ENCODE results near the gene ENTPD6. TPM values are rescaled to one million over a fixed set of nuclear protein-coding genes. Genes with fewer than 3 reads are reported as not detected.

Gene ENTPD6
- total RNA-seq, 1 donor from 2014 or later, result 73.4 TPM

GRCh38 chr20:25191689-25192088, 3.8 kb upstream of the ENTPD6 start:
- Mint-ChIP-seq H3K27ac (ENCODE audit: unreplicated experiment) (no peak overlapping the region), H3K36me3 (ENCODE audit: low read depth) (no peaks in the 10 kb centered on the region), H3K4me1 (peaks cover 7% of the 10 kb centered on the region), H3K9me3 (no peaks in the 10 kb centered on the region), H3K4me3 (peak overlapping the region; percentile 21), H3K27me3 (ENCODE audit: low read depth) (peaks cover 10% of the 10 kb centered on the region)
- TF ChIP-seq CTCF (conservative IDR thresholded peaks at IDR 0.05), result no peak
- no peak for DNase-seq (ENCODE audit: low read depth, low spot score)

GRCh38 chr20:25193843-25194242, 1.7 kb upstream of the ENTPD6 start:
- H3K4me3 Mint-ChIP-seq, result peak overlapping the region; percentile 36
- no peak overlapping the region for H3K27ac Mint-ChIP-seq (ENCODE audit: unreplicated experiment)
- no peaks in the 10 kb centered on the region for H3K9me3 Mint-ChIP-seq
- no peak for TF ChIP-seq CTCF (conservative IDR thresholded peaks at IDR 0.05)
- peaks cover 10% of the 10 kb centered on the region for H3K27me3 Mint-ChIP-seq (ENCODE audit: low read depth)
- H3K4me1 Mint-ChIP-seq, result peaks cover 22% of the 10 kb centered on the region
- H3K36me3 Mint-ChIP-seq (ENCODE audit: low read depth), result no peaks in the 10 kb centered on the region
- no peak for DNase-seq (ENCODE audit: low read depth, low spot score)

- H3K36me3 Mint-ChIP-seq (ENCODE audit: low read depth), result no peaks in the 10 kb centered on the region
- TF ChIP-seq CTCF (conservative IDR thresholded peaks at IDR 0.05), result no peak
- H3K27ac Mint-ChIP-seq (ENCODE audit: unreplicated experiment), result no peak overlapping the region
- no peaks in the 10 kb centered on the region for H3K9me3 Mint-ChIP-seq
- H3K4me1 Mint-ChIP-seq, result peaks cover 28% of the 10 kb centered on the region
- peak overlapping the region; percentile 85 for H3K4me3 Mint-ChIP-seq
- no peak for DNase-seq (ENCODE audit: low read depth, low spot score)
- H3K27me3 Mint-ChIP-seq (ENCODE audit: low read depth), result peaks cover 6% of the 10 kb centered on the region
Measured at GRCh38 chr20:25194333-25194972, 1.1 kb upstream of the ENTPD6 start.

GRCh38 chr20:25195962-25196785, 662 bp downstream of the ENTPD6 start:
- DNase-seq (ENCODE audit: low read depth, low spot score), result peak; percentile 14
- peak overlapping the region; percentile 87 for H3K4me3 Mint-ChIP-seq
- no peak for TF ChIP-seq CTCF (conservative IDR thresholded peaks at IDR 0.05)
- H3K27ac Mint-ChIP-seq (ENCODE audit: unreplicated experiment), result no peak overlapping the region
- H3K4me1 Mint-ChIP-seq, result peaks cover 41% of the 10 kb centered on the region
- peaks cover 2% of the 10 kb centered on the region for H3K27me3 Mint-ChIP-seq (ENCODE audit: low read depth)
- H3K36me3 Mint-ChIP-seq (ENCODE audit: low read depth), result no peaks in the 10 kb centered on the region
- H3K9me3 Mint-ChIP-seq, result no peaks in the 10 kb centered on the region

- H3K27me3 Mint-ChIP-seq (ENCODE audit: low read depth), result peaks cover 2% of the 10 kb centered on the region
- no peak for DNase-seq (ENCODE audit: low read depth, low spot score)
- no peaks in the 10 kb centered on the region for H3K36me3 Mint-ChIP-seq (ENCODE audit: low read depth)
- H3K4me1 Mint-ChIP-seq, result peaks cover 42% of the 10 kb centered on the region
- peak overlapping the region; percentile 87 for H3K4me3 Mint-ChIP-seq
- H3K9me3 Mint-ChIP-seq, result no peaks in the 10 kb centered on the region
- H3K27ac Mint-ChIP-seq (ENCODE audit: unreplicated experiment), result no peak overlapping the region
- no peak for TF ChIP-seq CTCF (conservative IDR thresholded peaks at IDR 0.05)
Measured at GRCh38 chr20:25196786-25197120, 1.2 kb downstream of the ENTPD6 start.
